Fibroblast of skin of back (primary cell): ENCODE measurements around the gene KRTAP10-9.
"Not testable (repeated sequence)": the region's sequence is repeated elsewhere in the genome, so short reads cannot be mapped to it uniquely, and the experiment has no call there.

Experiments
- DNase-seq: peaks from one replicate; pipeline ENCODE4 v3.0.0-alpha.2; 2013

KRTAP10-9 gene

GRCh38 chr21:44643741-44644310 is 16.9 kb downstream of the KRTAP10-9 start:
- DNase-seq: no peak

- DNase-seq: no peak
Observed at GRCh38 chr21:44644878-44645277, 18.0 kb downstream of the KRTAP10-9 start.

- DNase-seq: not testable (repeated sequence)
Observed at GRCh38 chr21:44646366-44647221, 19.7 kb downstream of the KRTAP10-9 start, which contains the start of gene KRTAP10-11. Gene KRTAP10-11, plus strand, starts transcription at chr21:44646414. Its CDS starts 45 bp downstream, at chr21:44646459.

- DNase-seq: no peak
Observed at GRCh38 chr21:44647222-44647552, 20.3 kb downstream of the KRTAP10-9 start.

GRCh38 chr21:44648557-44649311 is 21.8 kb downstream of the KRTAP10-9 start:
- DNase-seq: no peak

GRCh38 chr21:44649521-44650100 is 22.7 kb downstream of the KRTAP10-9 start:
- DNase-seq: no peak

GRCh38 chr21:44650265-44650972 is 23.5 kb downstream of the KRTAP10-9 start:
- DNase-seq: no peak

GRCh38 chr21:44650973-44651675 is 24.2 kb downstream of the KRTAP10-9 start:
- no peak for DNase-seq

GRCh38 chr21:44653123-44653522 is 26.2 kb downstream of the KRTAP10-9 start:
- DNase-seq: no peak

- no peak for DNase-seq
Observed at GRCh38 chr21:44653656-44654575, 27.0 kb downstream of the KRTAP10-9 start.

- DNase-seq: no peak
Observed at GRCh38 chr21:44654576-44655175, 27.8 kb downstream of the KRTAP10-9 start, which contains the start of gene KRTAP12-4. Gene KRTAP12-4, minus strand, starts transcription at chr21:44654659. Its CDS starts 45 bp downstream, at chr21:44654614.

GRCh38 chr21:44656868-44657267 is 30.0 kb downstream of the KRTAP10-9 start:
- no peak for DNase-seq

- DNase-seq: no peak
Observed at GRCh38 chr21:44657635-44658540, 31.0 kb downstream of the KRTAP10-9 start, which contains the start of gene KRTAP12-3. Gene KRTAP12-3, plus strand, starts transcription at chr21:44657932. Its CDS starts 48 bp downstream, at chr21:44657980.

- no peak for DNase-seq
Observed at GRCh38 chr21:44658541-44658910, 31.6 kb downstream of the KRTAP10-9 start.

GRCh38 chr21:44658913-44659595 is 32.2 kb downstream of the KRTAP10-9 start:
- DNase-seq: no peak

- DNase-seq: not testable (repeated sequence)
Observed at GRCh38 chr21:44661567-44661966, 34.7 kb downstream of the KRTAP10-9 start.

- no peak for DNase-seq
Observed at GRCh38 chr21:44664691-44665090, 37.8 kb downstream of the KRTAP10-9 start.
